ENCODE data around the gene MTA1. TPM values are rescaled to one million over a fixed set of nuclear protein-coding genes. Genes with fewer than 3 reads are reported as not detected.

Gene MTA1
- total and polyA plus RNA-seq, 10 of the 15 experiments (the other 5 are each of a cell fraction or from before 2014, with no cell fraction given): 0.14 to 162 (median 30.6) TPM

DNA sequence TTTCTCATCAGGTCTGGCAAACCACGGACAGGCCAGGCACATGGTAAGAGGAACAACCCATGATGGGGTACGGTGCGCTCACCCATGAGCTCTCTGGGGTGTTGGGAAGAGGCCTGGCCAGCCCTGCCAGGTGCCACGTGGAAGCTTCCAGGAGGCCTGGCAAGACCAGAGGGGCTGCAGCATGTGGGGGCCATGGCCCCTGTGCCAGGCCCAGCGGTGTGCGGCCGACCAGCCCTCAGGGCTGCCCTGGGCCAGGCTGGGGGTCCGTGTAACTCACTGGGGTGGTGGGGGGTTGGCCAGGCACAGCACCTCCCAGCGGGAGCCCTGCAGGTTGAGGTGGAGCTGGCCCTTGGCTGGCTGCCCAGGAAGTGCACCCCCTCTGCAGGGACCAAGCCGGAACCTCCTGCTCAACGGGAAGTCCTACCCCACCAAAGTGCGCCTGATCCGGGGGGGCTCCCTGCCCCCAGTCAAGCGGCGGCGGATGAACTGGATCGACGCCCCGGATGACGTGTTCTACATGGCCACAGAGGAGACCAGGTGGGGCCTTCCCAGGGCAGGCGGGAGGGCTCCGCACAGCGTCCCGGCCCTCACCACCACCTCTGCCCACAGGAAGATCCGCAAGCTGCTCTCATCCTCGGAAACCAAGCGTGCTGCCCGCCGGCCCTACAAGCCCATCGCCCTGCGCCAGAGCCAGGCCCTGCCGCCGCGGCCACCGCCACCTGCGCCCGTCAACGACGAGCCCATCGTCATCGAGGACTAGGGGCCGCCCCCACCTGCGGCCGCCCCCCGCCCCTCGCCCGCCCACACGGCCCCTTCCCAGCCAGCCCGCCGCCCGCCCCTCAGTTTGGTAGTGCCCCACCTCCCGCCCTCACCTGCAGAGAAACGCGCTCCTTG lies 50.1 kb downstream of the MTA1 start (continued):
- TF ChIP-seq MEF2A (IDR thresholded peaks at IDR 0.05; ENCODE audit: insufficient read depth, low read depth, low read length) (no peak), FOXM1 (IDR thresholded peaks at IDR 0.05; ENCODE audit: low read depth, low read length) (no peak)

- BruUV-seq (replicated peaks): no TSS peak
- no peak overlapping the region for H3K9ac ChIP-seq (ENCODE audit: control insufficient read depth, insufficient read depth, low read length)
- DNase-seq (ENCODE audit: low read depth, low spot score): no peak
- RAD21 ChIA-PET (ENCODE audit: unreplicated experiment): no interaction called here
- no peaks in the 10 kb centered on the region for H3K4me1 ChIP-seq (ENCODE audit: control insufficient read depth, insufficient read depth, low read length)
- no peak overlapping the region for H3K27ac ChIP-seq (ENCODE audit: control insufficient read depth, insufficient read depth)
- no peak overlapping the region for H3K4me3 ChIP-seq
- SMC1A ChIA-PET (ENCODE audit: uncharacterized antibody, unreplicated experiment): no interaction called here
- no peak for ATAC-seq
- in situ Hi-C loops (cut with MboI) (no loop called here), intact Hi-C loops (cut with micrococcal nuclease; ENCODE audit: unreplicated experiment) (no loop called here)
- CTCF ChIA-PET: interaction anchor here (1.0 to 1.5 kb wide), 2 partner anchors 10 to 19 kb away, joined by 3 to 7 read pairs; no protein-coding TSS in a partner anchor
- peaks cover 0 to 5% of the 10 kb centered on the region in 2 experiments; a peak in 3 of 4 replicates for H3K27me3 ChIP-seq (replicated peaks in 1 of 2; ENCODE audit: control insufficient read depth in 2 of 2, insufficient read depth in 2 of 2, low read length in 1 of 2)
- WGBS (ENCODE audit: insufficient coverage, insufficient replicate concordance, low lambda C conversion rate, missing lambda C conversion rate): 73% methylated on average over 28 of the region's 34 CpGs
- H3K79me2 ChIP-seq (ENCODE audit: control insufficient read depth, insufficient read depth, low read length): no peaks in the 10 kb centered on the region
- H3K4me2 ChIP-seq (ENCODE audit: control insufficient read depth, insufficient read depth): no peak overlapping the region
- TF ChIP-seq POLR2A (IDR thresholded peaks at IDR 0.05; ENCODE audit: low read depth, low read length) (peak; percentile 46), SMARCA5 (IDR thresholded peaks at IDR 0.05) (no peak), BHLHE40 (IDR thresholded peaks at IDR 0.05; ENCODE audit: borderline replicate concordance in 1 of 2, low read depth in 2 of 2, low read length in 1 of 2) (no peak)
- TF ChIP-seq, protein P1, sequence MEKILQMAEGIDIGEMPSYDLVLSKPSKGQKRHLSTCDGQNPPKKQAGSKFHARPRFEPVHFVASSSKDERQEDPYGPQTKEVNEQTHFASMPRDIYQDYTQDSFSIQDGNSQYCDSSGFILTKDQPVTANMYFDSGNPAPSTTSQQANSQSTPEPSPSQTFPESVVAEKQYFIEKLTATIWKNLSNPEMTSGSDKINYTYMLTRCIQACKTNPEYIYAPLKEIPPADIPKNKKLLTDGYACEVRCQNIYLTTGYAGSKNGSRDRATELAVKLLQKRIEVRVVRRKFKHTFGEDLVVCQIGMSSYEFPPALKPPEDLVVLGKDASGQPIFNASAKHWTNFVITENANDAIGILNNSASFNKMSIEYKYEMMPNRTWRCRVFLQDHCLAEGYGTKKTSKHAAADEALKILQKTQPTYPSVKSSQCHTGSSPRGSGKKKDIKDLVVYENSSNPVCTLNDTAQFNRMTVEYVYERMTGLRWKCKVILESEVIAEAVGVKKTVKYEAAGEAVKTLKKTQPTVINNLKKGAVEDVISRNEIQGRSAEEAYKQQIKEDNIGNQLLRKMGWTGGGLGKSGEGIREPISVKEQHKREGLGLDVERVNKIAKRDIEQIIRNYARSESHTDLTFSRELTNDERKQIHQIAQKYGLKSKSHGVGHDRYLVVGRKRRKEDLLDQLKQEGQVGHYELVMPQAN (conservative IDR thresholded peaks at IDR 0.05): no peak
- no peaks in the 10 kb centered on the region for H3K9me3 ChIP-seq (replicated peaks; ENCODE audit: control insufficient read depth, insufficient read depth, low read length)
- POLR2A ChIA-PET: no interaction called here
- H4K20me1 ChIP-seq (ENCODE audit: control insufficient read depth, insufficient read depth): no peaks in the 10 kb centered on the region
- H2AFZ ChIP-seq (ENCODE audit: control insufficient read depth, low read depth, low read length): no peak overlapping the region
- peaks cover 0 to 11% of the 10 kb centered on the region in 2 experiments; a peak in 3 of 4 replicates for H3K36me3 ChIP-seq (ENCODE audit: control insufficient read depth in 2 of 2, insufficient read depth in 2 of 2, low read length in 1 of 2)
- no peak for FAIRE-seq
These were observed 51.0 kb downstream of the MTA1 start for GRCh38 chr14:105470350-105471296.
